HFFc6 (cell line): ENCODE results near the gene GPRASP3. TPM values are rescaled to one million over a fixed set of nuclear protein-coding genes. Genes with fewer than 3 reads are reported as not detected.
A peak's percentile ranks its signal among the peaks of the same experiment; 100 is the strongest.

Experiments used
- DNase-seq: peaks from one replicate; pipeline ENCODE4 v3.0.0-alpha.2; 2018
- H3K27ac Mint-ChIP-seq: 2 replicates; pipeline ENCODE4 v1.8.0; 2020; ENCODE audit warnings: mild to moderate bottlenecking, mixed read lengths
- H3K27me3 Mint-ChIP-seq: 2 replicates; pipeline ENCODE4 v1.8.0; 2021; ENCODE audit warnings: mild to moderate bottlenecking, moderate library complexity, mixed read lengths; ENCODE audit not compliant: insufficient read depth
- H3K36me3 Mint-ChIP-seq: 2 replicates; pipeline ENCODE4 v1.8.0; 2021; ENCODE audit warnings: low read depth, mixed read lengths
- H3K4me1 Mint-ChIP-seq: 2 replicates; pipeline ENCODE4 v1.8.0; 2020; ENCODE audit warnings: low read depth, mixed read lengths
- H3K4me3 Mint-ChIP-seq: 2 replicates; pipeline ENCODE4 v1.8.0; 2020; ENCODE audit warnings: mild to moderate bottlenecking, moderate library complexity, mixed read lengths
- H3K9me3 Mint-ChIP-seq: 2 replicates; pipeline ENCODE4 v1.8.0; 2020; ENCODE audit warnings: mild to moderate bottlenecking, mixed read lengths
- total RNA-seq, 6 experiments: library from RNA; stranded (reverse); fragmentation: NEBNext Ultra II Directional; extraction: Animal tissue kit (Norgen Biotek cat#: 25700); gene quantifications; 2 replicates in 1 of 6; 3 replicates in 5 of 6; pipeline ENCODE4 v1.2.3, GENCODE V29; 2021
- TF ChIP-seq, protein P1 (sequence below): fragments of 200-600 bp; sonication (generic); IDR thresholded peaks from 2 replicates; pipeline ENCODE4 v1.5.0; 2021; ENCODE audit warnings: antibody characterized with exemption, mild to moderate bottlenecking

Gene GPRASP3
- total RNA-seq, 6 experiments from 2014 or later: 1.9 to 5.7 (median 5.4) TPM

GRCh38 chrX:102696306-102696705 is 24.2 kb upstream of the GPRASP3 start:
- H3K36me3 Mint-ChIP-seq: no peaks in the 10 kb centered on the region
- TF ChIP-seq, protein P1, sequence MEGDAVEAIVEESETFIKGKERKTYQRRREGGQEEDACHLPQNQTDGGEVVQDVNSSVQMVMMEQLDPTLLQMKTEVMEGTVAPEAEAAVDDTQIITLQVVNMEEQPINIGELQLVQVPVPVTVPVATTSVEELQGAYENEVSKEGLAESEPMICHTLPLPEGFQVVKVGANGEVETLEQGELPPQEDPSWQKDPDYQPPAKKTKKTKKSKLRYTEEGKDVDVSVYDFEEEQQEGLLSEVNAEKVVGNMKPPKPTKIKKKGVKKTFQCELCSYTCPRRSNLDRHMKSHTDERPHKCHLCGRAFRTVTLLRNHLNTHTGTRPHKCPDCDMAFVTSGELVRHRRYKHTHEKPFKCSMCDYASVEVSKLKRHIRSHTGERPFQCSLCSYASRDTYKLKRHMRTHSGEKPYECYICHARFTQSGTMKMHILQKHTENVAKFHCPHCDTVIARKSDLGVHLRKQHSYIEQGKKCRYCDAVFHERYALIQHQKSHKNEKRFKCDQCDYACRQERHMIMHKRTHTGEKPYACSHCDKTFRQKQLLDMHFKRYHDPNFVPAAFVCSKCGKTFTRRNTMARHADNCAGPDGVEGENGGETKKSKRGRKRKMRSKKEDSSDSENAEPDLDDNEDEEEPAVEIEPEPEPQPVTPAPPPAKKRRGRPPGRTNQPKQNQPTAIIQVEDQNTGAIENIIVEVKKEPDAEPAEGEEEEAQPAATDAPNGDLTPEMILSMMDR: no peak
- H3K9me3 Mint-ChIP-seq: no peaks in the 10 kb centered on the region
- no peak overlapping the region for H3K4me3 Mint-ChIP-seq
- H3K27me3 Mint-ChIP-seq: no peaks in the 10 kb centered on the region
- DNase-seq: no peak
- H3K27ac Mint-ChIP-seq: no peak overlapping the region
- no peaks in the 10 kb centered on the region for H3K4me1 Mint-ChIP-seq

DNA sequence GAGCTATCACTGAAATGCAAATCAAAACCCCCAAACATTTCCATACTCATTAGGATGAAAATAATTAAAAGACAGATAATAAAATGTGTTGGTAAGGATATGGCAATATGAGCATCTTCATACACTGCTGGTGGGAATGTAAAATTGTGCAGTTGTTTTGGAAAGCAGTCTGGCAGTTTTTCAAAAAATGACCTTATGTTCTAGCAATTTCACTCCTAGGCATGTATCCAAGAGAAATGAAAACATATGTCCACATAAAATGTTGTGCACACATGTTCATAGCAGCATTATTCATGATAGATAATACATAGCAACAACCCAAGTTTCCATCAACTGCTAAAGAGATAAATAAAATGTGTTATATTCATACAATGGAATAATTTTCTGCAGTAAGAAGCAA is 23.0 kb upstream of the GPRASP3 start:
- Mint-ChIP-seq H3K27ac (no peak overlapping the region; the same call in 1 of the 2 replicates), H3K36me3 (no peaks in the 10 kb centered on the region), H3K27me3 (no peaks in the 10 kb centered on the region), H3K9me3 (no peaks in the 10 kb centered on the region), H3K4me3 (no peak overlapping the region), H3K4me1 (no peaks in the 10 kb centered on the region)
- TF ChIP-seq, protein P1: no peak
- DNase-seq: peak; percentile 4

- peaks cover 5% of the 10 kb centered on the region for H3K27me3 Mint-ChIP-seq
- TF ChIP-seq, protein P1: no peak
- no peak overlapping the region for H3K27ac Mint-ChIP-seq
These were observed 11.6 kb upstream of the GPRASP3 start for GRCh38 chrX:102708900-102709299.

GRCh38 chrX:102711872-102712215 is 8.7 kb upstream of the GPRASP3 start:
- Mint-ChIP-seq H3K27me3 (peaks cover 5% of the 10 kb centered on the region), H3K27ac (no peak overlapping the region), H3K4me1 (no peaks in the 10 kb centered on the region; the same call in 1 of the 2 replicates), H3K4me3 (peak overlapping the region; percentile 60; the same call in 1 of the 2 replicates), H3K36me3 (no peaks in the 10 kb centered on the region), H3K9me3 (no peaks in the 10 kb centered on the region)
- TF ChIP-seq, protein P1: no peak
- DNase-seq: no peak

More at GRCh38 chrX:102708900-102709299, 11.6 kb upstream of the GPRASP3 start:
- Mint-ChIP-seq H3K4me3 (no peak overlapping the region), H3K36me3 (no peaks in the 10 kb centered on the region), H3K9me3 (no peaks in the 10 kb centered on the region), H3K4me1 (no peaks in the 10 kb centered on the region; the same call in 1 of the 2 replicates)
- no peak for DNase-seq

DNA sequence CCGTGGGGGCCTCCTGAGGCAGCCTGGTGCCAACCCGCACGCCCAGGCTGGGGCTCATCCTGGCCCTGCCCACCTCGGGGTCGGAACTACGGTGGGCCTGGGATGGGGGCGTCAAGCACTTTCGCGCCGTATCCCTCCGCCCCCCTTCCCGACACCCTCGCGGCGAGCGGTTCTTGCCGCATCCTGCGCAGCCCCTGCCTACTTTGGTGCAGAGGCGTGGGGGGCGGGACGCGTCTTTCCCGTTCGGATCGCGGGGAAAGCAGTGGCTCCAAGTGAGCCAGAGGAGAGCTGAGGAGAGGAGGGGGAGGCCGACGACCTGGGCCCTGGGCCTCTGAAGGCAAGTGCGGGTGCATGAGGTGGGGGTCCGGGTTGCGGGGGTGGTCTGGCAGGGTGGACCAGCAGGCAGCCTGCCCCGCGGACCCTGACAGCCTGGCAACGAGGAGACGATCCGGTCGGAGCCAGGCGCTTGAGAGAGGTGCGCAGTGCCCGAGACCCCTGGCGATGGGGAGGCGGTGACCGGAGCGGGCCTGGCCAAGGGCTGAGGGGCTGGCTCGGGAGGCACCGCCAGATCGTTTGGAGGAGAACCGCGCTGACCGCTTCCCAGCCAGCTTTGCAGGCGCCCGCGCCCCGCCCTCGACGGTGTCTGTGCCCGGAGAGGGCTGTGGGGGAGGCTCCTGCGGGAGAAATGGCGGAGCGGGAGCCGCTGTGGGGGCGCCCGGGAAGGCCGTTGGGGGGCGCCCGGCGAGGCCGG is 8.2 kb upstream of the GPRASP3 start, which contains the start of gene GPRASP2:
Gene GPRASP2, plus strand, starts transcription at position 233 of the 751 bp plus-strand sequence. CDS start 2,422 bp downstream, outside the sequence.
- Mint-ChIP-seq H3K27me3 (peaks cover 5% of the 10 kb centered on the region), H3K4me3 (peak within 1 kb of the TSS; percentile 93), H3K27ac (peak within 1 kb of the TSS; percentile 78), H3K4me1 (no peaks in the 10 kb centered on the region; the same call in 1 of the 2 replicates), H3K9me3 (no peaks in the 10 kb centered on the region), H3K36me3 (no peaks in the 10 kb centered on the region)
- TF ChIP-seq, protein P1: no peak
- peak; percentile 1 for DNase-seq
